Activated CD8-positive, alpha-beta T cell treated with anti-CD3 and anti-CD28 coated beads for 36 hours (primary cell): ENCODE results near the gene ADORA2B. TPM values are rescaled to one million over a fixed set of nuclear protein-coding genes. Genes with fewer than 3 reads are reported as not detected.

ENCODE experiments used
- ATAC-seq: fragments of 200-7000 bp; cut with Tn5 transposase; one replicate; pipeline ENCODE4 v1.10.0; 2021; ENCODE audit warnings: mild to moderate bottlenecking, moderate library complexity
- CTCF ChIA-PET: fragments of 350-600 bp; sonication (Branson Sonifier 250); formaldehyde crosslinking; loops from one replicate; lab custom pipeline; 2021; ENCODE audit warnings: antibody characterized with exemption; lab: Charles Lee
- POLR2A ChIA-PET: fragments of 350-600 bp; sonication (Branson Sonifier 250); formaldehyde crosslinking; loops from one replicate; lab custom pipeline; 2021; ENCODE audit warnings: antibody characterized with exemption; lab: Charles Lee
- DNase-seq: peaks from one replicate; pipeline ENCODE4 v3.0.0-alpha.2; 2020
- H3K27ac Mint-ChIP-seq: one replicate; pipeline ENCODE4 v1.8.0; 2021; ENCODE audit warnings: mild to moderate bottlenecking, mixed read lengths
- H3K27me3 Mint-ChIP-seq: one replicate; pipeline ENCODE4 v1.8.0; 2021; ENCODE audit warnings: mixed read lengths
- H3K36me3 Mint-ChIP-seq: one replicate; pipeline ENCODE4 v1.8.0; 2021; ENCODE audit warnings: low read depth, mixed read lengths
- H3K4me1 Mint-ChIP-seq: one replicate; pipeline ENCODE4 v1.8.0; 2021; ENCODE audit warnings: low read depth, mixed read lengths
- H3K4me3 Mint-ChIP-seq: one replicate; pipeline ENCODE4 v1.8.0; 2021; ENCODE audit warnings: mild to moderate bottlenecking, moderate library complexity, mixed read lengths
- H3K9me3 Mint-ChIP-seq: one replicate; pipeline ENCODE4 v1.8.0; 2021; ENCODE audit warnings: mixed read lengths
- CTCF ChIP-seq: fragments of 200-600 bp; IDR thresholded peaks from one replicate; pipeline ENCODE4 v1.8.0; 2022; ENCODE audit warnings: antibody characterized with exemption, mild to moderate bottlenecking
- intact Hi-C: fragments of 100-400 bp; cut with micrococcal nuclease; formaldehyde crosslinking; loops from one replicate; pipeline ENCODE4 v1.10.0; 2022
- total RNA-seq, 2 experiments: library from RNA; stranded (reverse); gene quantifications; one replicate each; pipeline ENCODE4 v1.2.3, GENCODE V29; 2021

Gene ADORA2B
- total RNA-seq, 2 experiments from 2014 or later: 4.2 to 5.4 TPM

GRCh38 chr17:15957206-15957605 is 12.3 kb downstream of the ADORA2B start:
- no peaks in the 10 kb centered on the region for H3K36me3 Mint-ChIP-seq
- peaks cover 14% of the 10 kb centered on the region for H3K27me3 Mint-ChIP-seq
- no peak overlapping the region for H3K27ac Mint-ChIP-seq
- peak; percentile 57 for DNase-seq
- intact Hi-C loops: loop anchor here (5.0 kb wide), 1 partner anchor 40 kb away; the partner anchor contains the start of genes TTC19 and ZSWIM7
- ChIA-PET CTCF (no interaction called here), POLR2A (no interaction called here)
- H3K4me3 Mint-ChIP-seq: no peak overlapping the region
- no peak for TF ChIP-seq CTCF
- peak; percentile 32 for ATAC-seq
- H3K9me3 Mint-ChIP-seq: no peaks in the 10 kb centered on the region
- peaks cover 34% of the 10 kb centered on the region for H3K4me1 Mint-ChIP-seq

- no peak overlapping the region for H3K27ac Mint-ChIP-seq
- ATAC-seq: no peak
Measured at GRCh38 chr17:15957608-15958307, 12.8 kb downstream of the ADORA2B start.

GRCh38 chr17:15958484-15958854 is 13.5 kb downstream of the ADORA2B start:
- Mint-ChIP-seq H3K4me3 (no peak overlapping the region), H3K9me3 (no peaks in the 10 kb centered on the region), H3K4me1 (peaks cover 35% of the 10 kb centered on the region), H3K27ac (no peak overlapping the region), H3K27me3 (peaks cover 14% of the 10 kb centered on the region), H3K36me3 (no peaks in the 10 kb centered on the region)
- ATAC-seq: no peak
- ChIA-PET CTCF (interaction anchor here (1.1 to 1.4 kb wide), 3 partner anchors 13 to 62 kb away, joined by 3 to 4 read pairs (median 3); partner anchors contain the start of gene ADORA2B), POLR2A (interaction anchor here (1.0 to 2.3 kb wide), 8 partner anchors 9 to 45 kb away, joined by 3 to 19 read pairs (median 4); partner anchors contain the start of genes ADORA2B, TTC19 and ZSWIM7)
- intact Hi-C loops: loop anchor here (5.0 kb wide), 1 partner anchor 39 kb away; the partner anchor contains the start of genes TTC19 and ZSWIM7
- no peak for TF ChIP-seq CTCF
- no peak for DNase-seq

More at GRCh38 chr17:15957608-15958307, 12.8 kb downstream of the ADORA2B start:
- intact Hi-C loops: loop anchor here (5.0 kb wide), 1 partner anchor 40 kb away; the partner anchor contains the start of genes TTC19 and ZSWIM7
- ChIA-PET CTCF (interaction anchor here (1.1 to 1.4 kb wide), 2 partner anchors 13 to 19 kb away, joined by 3 to 4 read pairs; partner anchors contain the start of gene ADORA2B), POLR2A (interaction anchor here (0.6 to 2.3 kb wide), 5 partner anchors 12 to 42 kb away, joined by 3 to 19 read pairs (median 5); partner anchors contain the start of genes ADORA2B, TTC19 and ZSWIM7)
- Mint-ChIP-seq H3K4me3 (no peak overlapping the region), H3K27me3 (peaks cover 14% of the 10 kb centered on the region), H3K4me1 (peaks cover 34% of the 10 kb centered on the region), H3K36me3 (no peaks in the 10 kb centered on the region), H3K9me3 (no peaks in the 10 kb centered on the region)
- DNase-seq: no peak
- TF ChIP-seq CTCF: no peak

- intact Hi-C loops: no loop called here
- ChIA-PET POLR2A (interaction anchor here (0.5 kb wide), 1 partner anchor 38 kb away, joined by 3 read pairs; no protein-coding TSS in a partner anchor), CTCF (no interaction called here)
- H3K9me3 Mint-ChIP-seq: no peaks in the 10 kb centered on the region
- peaks cover 10% of the 10 kb centered on the region for H3K27me3 Mint-ChIP-seq
- no peak for ATAC-seq
- H3K4me1 Mint-ChIP-seq: peaks cover 39% of the 10 kb centered on the region
- no peak overlapping the region for H3K4me3 Mint-ChIP-seq
- TF ChIP-seq CTCF: no peak
- no peak for DNase-seq
- H3K27ac Mint-ChIP-seq: no peak overlapping the region
- no peaks in the 10 kb centered on the region for H3K36me3 Mint-ChIP-seq
Measured at GRCh38 chr17:15963670-15964110, 18.8 kb downstream of the ADORA2B start.
